MCF 10A (cell line): ENCODE measurements around the gene CAST. TPM values are rescaled to one million over a fixed set of nuclear protein-coding genes. Genes with fewer than 3 reads are reported as not detected.
A peak's percentile ranks its signal among the peaks of the same experiment; 100 is the strongest.

Experiments used
- BruUV-seq: library from RNA; stranded (reverse); fragments of 400-500 nt; replicated peaks from 2 replicates; lab custom pipeline; 2021; lab: Mats Ljungman, UMichigan
- CTCF ChIA-PET: fragments of 300-600 bp; sonication (Branson Sonifier 250); formaldehyde crosslinking; extraction: SDS; loops from one replicate; lab custom pipeline; 2021; ENCODE audit warnings: antibody characterized with exemption, inconsistent platforms; lab: Yijun Ruan, JAX
- POLR2A ChIA-PET: fragments of 300-600, 350-650 bp; sonication (Branson Sonifier 250); formaldehyde crosslinking; extraction: SDS; loops from one replicate; lab custom pipeline; 2020; ENCODE audit warnings: antibody characterized with exemption, inconsistent platforms; lab: Yijun Ruan, JAX
- DNase-seq: peaks from one replicate; pipeline ENCODE4 v3.0.0-alpha.2; 2018; ENCODE audit not compliant: unreplicated experiment
- H3K27ac Mint-ChIP-seq: one replicate; pipeline ENCODE4 v1.8.0; 2022; ENCODE audit warnings: mild to moderate bottlenecking, low read depth, mixed read lengths; ENCODE audit not compliant: unreplicated experiment
- H3K27me3 Mint-ChIP-seq: one replicate; pipeline ENCODE4 v1.8.0; 2022; ENCODE audit warnings: mixed read lengths; ENCODE audit not compliant: insufficient read depth, unreplicated experiment
- H3K36me3 Mint-ChIP-seq: one replicate; pipeline ENCODE4 v1.8.0; 2022; ENCODE audit warnings: mild to moderate bottlenecking, moderate library complexity, mixed read lengths; ENCODE audit not compliant: insufficient read depth, unreplicated experiment
- H3K4me1 Mint-ChIP-seq: one replicate; pipeline ENCODE4 v1.8.0; 2022; ENCODE audit warnings: mixed read lengths; ENCODE audit not compliant: insufficient read depth, unreplicated experiment
- H3K4me3 Mint-ChIP-seq: one replicate; pipeline ENCODE4 v1.8.0; 2022; ENCODE audit warnings: mild to moderate bottlenecking, moderate library complexity, mixed read lengths; ENCODE audit not compliant: unreplicated experiment
- H3K9me3 Mint-ChIP-seq: one replicate; pipeline ENCODE4 v1.8.0; 2022; ENCODE audit warnings: mixed read lengths; ENCODE audit not compliant: unreplicated experiment
- intact Hi-C: fragments of 100-400 bp; cut with micrococcal nuclease; formaldehyde crosslinking; loops from 2 replicates; pipeline ENCODE4 v1.14.1; 2022
- total RNA-seq: library from RNA; stranded (reverse); gene quantifications from 2 replicates; pipeline ENCODE4 v1.2.3, GENCODE V29; 2022
- TF ChIP-seq, protein P1 (sequence below): fragments of 200-600 bp; IDR thresholded peaks from one replicate; pipeline ENCODE4 v1.8.0; 2022; ENCODE audit warnings: antibody characterized with exemption, mild to moderate bottlenecking; ENCODE audit not compliant: unreplicated experiment

Gene CAST
- total RNA-seq, 1 experiment from 2014 or later = 351 TPM

- intact Hi-C loops = no loop called here
- H3K9me3 Mint-ChIP-seq = no peaks in the 10 kb centered on the region
- no peaks in the 10 kb centered on the region for H3K27me3 Mint-ChIP-seq
- no peak for DNase-seq
- H3K27ac Mint-ChIP-seq = peak overlapping the region; percentile 93
- ChIA-PET CTCF (interaction anchor here (0.8 to 2.1 kb wide), 3 partner anchors 14 to 102 kb away, joined by 3 to 5 read pairs (median 3); no protein-coding TSS in a partner anchor), POLR2A (interaction anchor here (1.0 to 12.7 kb wide), 4 partner anchors 10 to 53 kb away, joined by 3 to 177 read pairs (median 16); partner anchors contain the start of gene CAST)
- H3K4me3 Mint-ChIP-seq = no peak overlapping the region
- peaks cover 10% of the 10 kb centered on the region for H3K36me3 Mint-ChIP-seq
- H3K4me1 Mint-ChIP-seq = peaks cover 43% of the 10 kb centered on the region
- TF ChIP-seq, protein P1, sequence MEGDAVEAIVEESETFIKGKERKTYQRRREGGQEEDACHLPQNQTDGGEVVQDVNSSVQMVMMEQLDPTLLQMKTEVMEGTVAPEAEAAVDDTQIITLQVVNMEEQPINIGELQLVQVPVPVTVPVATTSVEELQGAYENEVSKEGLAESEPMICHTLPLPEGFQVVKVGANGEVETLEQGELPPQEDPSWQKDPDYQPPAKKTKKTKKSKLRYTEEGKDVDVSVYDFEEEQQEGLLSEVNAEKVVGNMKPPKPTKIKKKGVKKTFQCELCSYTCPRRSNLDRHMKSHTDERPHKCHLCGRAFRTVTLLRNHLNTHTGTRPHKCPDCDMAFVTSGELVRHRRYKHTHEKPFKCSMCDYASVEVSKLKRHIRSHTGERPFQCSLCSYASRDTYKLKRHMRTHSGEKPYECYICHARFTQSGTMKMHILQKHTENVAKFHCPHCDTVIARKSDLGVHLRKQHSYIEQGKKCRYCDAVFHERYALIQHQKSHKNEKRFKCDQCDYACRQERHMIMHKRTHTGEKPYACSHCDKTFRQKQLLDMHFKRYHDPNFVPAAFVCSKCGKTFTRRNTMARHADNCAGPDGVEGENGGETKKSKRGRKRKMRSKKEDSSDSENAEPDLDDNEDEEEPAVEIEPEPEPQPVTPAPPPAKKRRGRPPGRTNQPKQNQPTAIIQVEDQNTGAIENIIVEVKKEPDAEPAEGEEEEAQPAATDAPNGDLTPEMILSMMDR = no peak
- BruUV-seq = no TSS peak
Measured at GRCh38 chr5:96716007-96716406, 53.8 kb downstream of the CAST start.

DNA sequence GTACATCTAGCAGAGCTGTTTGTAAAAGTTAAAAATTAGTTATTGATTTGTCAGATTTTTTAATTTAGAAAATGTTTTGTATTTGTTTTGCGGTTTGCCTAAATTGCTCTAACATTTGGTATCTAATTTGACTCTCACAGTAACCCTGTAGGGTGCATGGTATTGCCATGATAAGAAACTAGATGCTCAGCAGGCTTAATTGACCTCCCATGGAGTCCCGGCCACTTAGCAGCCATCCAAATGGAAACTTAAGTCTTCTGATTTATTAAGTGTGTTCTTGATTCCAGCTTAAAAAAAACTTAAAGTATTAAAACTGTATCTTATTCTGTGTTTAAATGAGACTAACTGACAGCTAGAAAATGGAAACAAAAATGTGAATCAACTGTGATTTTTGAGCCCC, 54.5 kb downstream of the CAST start:
- BruUV-seq = no TSS peak
- ChIA-PET POLR2A (interaction anchor here (1.0 to 12.7 kb wide), 5 partner anchors 9 to 103 kb away, joined by 3 to 177 read pairs (median 6); partner anchors contain the start of gene CAST), CTCF (interaction anchor here (1.1 to 2.1 kb wide), 4 partner anchors 15 to 102 kb away, joined by 3 to 5 read pairs (median 4); no protein-coding TSS in a partner anchor)

GRCh38 chr5:96717874-96718273, 55.7 kb downstream of the CAST start:
- TF ChIP-seq, protein P1 = no peak
- Mint-ChIP-seq H3K4me3 (peak overlapping the region; percentile 46), H3K27ac (peak overlapping the region; percentile 80), H3K27me3 (no peaks in the 10 kb centered on the region), H3K9me3 (no peaks in the 10 kb centered on the region), H3K36me3 (peaks cover 4% of the 10 kb centered on the region), H3K4me1 (peaks cover 53% of the 10 kb centered on the region)
- intact Hi-C loops = loop anchor here (1.0 kb wide), 1 partner anchor 16 kb away; no protein-coding TSS in a partner anchor
- POLR2A ChIA-PET = interaction anchor here (0.7 to 12.7 kb wide), 3 partner anchors 9 to 26 kb away, joined by 3 to 177 read pairs (median 18); no protein-coding TSS in a partner anchor
- CTCF ChIA-PET = no interaction called here
- peak; percentile 40 for DNase-seq
- BruUV-seq = no TSS peak

More for the DNA sequence above, 54.5 kb downstream of the CAST start:
- intact Hi-C loops = no loop called here
- peak overlapping the region; percentile 80 for H3K27ac Mint-ChIP-seq
- peaks cover 9% of the 10 kb centered on the region for H3K36me3 Mint-ChIP-seq
- no peaks in the 10 kb centered on the region for H3K27me3 Mint-ChIP-seq
- TF ChIP-seq, protein P1 = no peak
- H3K4me1 Mint-ChIP-seq = peaks cover 50% of the 10 kb centered on the region
- H3K9me3 Mint-ChIP-seq = no peaks in the 10 kb centered on the region
- no peak for DNase-seq
- H3K4me3 Mint-ChIP-seq = no peak overlapping the region

GRCh38 chr5:96718635-96719077, 56.5 kb downstream of the CAST start:
- Mint-ChIP-seq H3K36me3 (peaks cover 7% of the 10 kb centered on the region), H3K4me3 (peak overlapping the region; percentile 46), H3K27ac (peak overlapping the region; percentile 80), H3K27me3 (no peaks in the 10 kb centered on the region), H3K4me1 (peaks cover 53% of the 10 kb centered on the region), H3K9me3 (no peaks in the 10 kb centered on the region)
- DNase-seq = peak; percentile 99
- ChIA-PET CTCF (interaction anchor here (0.6 to 2.1 kb wide), 7 partner anchors 10 to 445 kb away, joined by 3 to 8 read pairs (median 3); no protein-coding TSS in a partner anchor), POLR2A (interaction anchor here (1.8 to 12.7 kb wide), 4 partner anchors 10 to 104 kb away, joined by 7 to 177 read pairs (median 8); no protein-coding TSS in a partner anchor)
- intact Hi-C loops = loop anchor here (1.0 kb wide), 1 partner anchor 16 kb away; no protein-coding TSS in a partner anchor
- no TSS peak for BruUV-seq
- TF ChIP-seq, protein P1 = no peak
